PC-3 (cell line): Measurements from ENCODE around the gene PTPRN2. TPM values are rescaled to one million over a fixed set of nuclear protein-coding genes. Genes with fewer than 3 reads are reported as not detected.
A peak's percentile ranks its signal among the peaks of the same experiment; 100 is the strongest.

ENCODE experiments used
- ATAC-seq: fragments of 200-7000 bp; cut with Tn5 transposase; 2 replicates; pipeline ENCODE4 v1.9.1; 2020; ENCODE audit warnings: mild to moderate bottlenecking, moderate library complexity
- BruUV-seq: library from RNA; stranded (reverse); fragments of 400-500 nt; replicated peaks from 2 replicates; lab custom pipeline; 2021; lab: Mats Ljungman, UMichigan
- CTCF ChIA-PET: fragments of 300-600 bp; sonication (Branson Sonifier 250); formaldehyde crosslinking; loops from one replicate; lab custom pipeline; 2022; ENCODE audit warnings: antibody characterized with exemption; lab: Charles Lee
- POLR2A ChIA-PET: fragments of 300-600 bp; sonication (Branson Sonifier 250); formaldehyde crosslinking; loops from one replicate; lab custom pipeline; 2022; ENCODE audit warnings: antibody characterized with exemption; ENCODE audit not compliant: unreplicated experiment; lab: Charles Lee
- DNase-seq: peaks from one replicate; pipeline ENCODE4 v3.0.0-alpha.2; 2015
- H2AFZ ChIP-seq: fragments of 300-600 bp; sonication (generic); 2 replicates; pipeline ENCODE4 v1.6.0; 2016; ENCODE audit warnings: antibody characterized with exemption, low read length
- H3F3A ChIP-seq: fragments of 300-600 bp; sonication (generic); one replicate; pipeline ENCODE4 v1.6.0; 2017; ENCODE audit warnings: antibody characterized with exemption, low read length, control low read depth, mild to moderate bottlenecking; ENCODE audit not compliant: unreplicated experiment
- H3K27ac ChIP-seq: fragments of 300-600 bp; sonication (generic); 2 replicates; pipeline ENCODE4 v1.5.1; 2016; ENCODE audit warnings: mild to moderate bottlenecking, low read length
- H3K27me3 ChIP-seq: fragments of 300-600 bp; sonication (generic); 2 replicates; pipeline ENCODE4 v1.6.1; 2016; ENCODE audit warnings: low read length, mixed read lengths
- H3K36me3 ChIP-seq: fragments of 300-600 bp; sonication (generic); 2 replicates; pipeline ENCODE4 v1.6.1; 2016; ENCODE audit warnings: low read depth, mixed run types, low read length, mixed read lengths
- H3K4me1 ChIP-seq: fragments of 300-600 bp; sonication (generic); 2 replicates; pipeline ENCODE4 v1.5.1; 2016; ENCODE audit warnings: low read length; ENCODE audit not compliant: insufficient read depth
- H3K4me2 ChIP-seq: fragments of 300-600 bp; sonication (generic); 2 replicates; pipeline ENCODE4 v1.6.0; 2016; ENCODE audit warnings: low read length
- H3K4me3 ChIP-seq: fragments of 300-600 bp; sonication (generic); 2 replicates; pipeline ENCODE4 v1.5.1; 2016; ENCODE audit warnings: mild to moderate bottlenecking, low read length, mixed read lengths
- H3K79me2 ChIP-seq: fragments of 300-600 bp; sonication (generic); 2 replicates; pipeline ENCODE4 v1.6.1; 2017; ENCODE audit warnings: low read length, mixed read lengths
- H3K9ac ChIP-seq: fragments of 300-600 bp; sonication (generic); 2 replicates; pipeline ENCODE4 v1.6.0; 2016; ENCODE audit warnings: mild to moderate bottlenecking, low read length
- H3K9me2 ChIP-seq: fragments of 300-600 bp; sonication (generic); replicated peaks from 2 replicates; pipeline ENCODE4 v1.6.1; 2016; ENCODE audit warnings: mixed run types, low read length, mixed read lengths
- H3K9me3 ChIP-seq: fragments of 300-600 bp; sonication (generic); 2 replicates; pipeline ENCODE4 v1.6.1; 2016; ENCODE audit warnings: low read length, mixed read lengths
- H4K20me1 ChIP-seq: fragments of 300-600 bp; sonication (generic); 2 replicates; pipeline ENCODE4 v1.6.1; 2016; ENCODE audit warnings: low read length, mixed read lengths
- EZH2 ChIP-seq: fragments of 300-600 bp; sonication (generic); IDR thresholded peaks from one replicate; pipeline ENCODE4 v1.6.1; 2017; ENCODE audit warnings: antibody characterized with exemption, mild to moderate bottlenecking, low read length; ENCODE audit not compliant: unreplicated experiment
- EZH2phosphoT487 ChIP-seq: fragments of 300-600 bp; sonication (generic); IDR thresholded peaks from 2 replicates; pipeline ENCODE4 v1.6.1; 2018; ENCODE audit warnings: mild to moderate bottlenecking, antibody characterized with exemption, low read length, borderline replicate concordance
- intact Hi-C: fragments of 100-400 bp; cut with micrococcal nuclease; formaldehyde crosslinking; loops from 2 replicates; pipeline ENCODE4 v1.9.0; 2023
- total RNA-seq: library from RNA; depleted of rRNA; stranded (reverse); fragments of >200 nt; gene quantifications from 2 replicates; pipeline ENCODE4 v1.2.3, GENCODE V29; 2014
- TF ChIP-seq, protein P1 (sequence below): fragments of 300-600 bp; sonication (generic); conservative IDR thresholded peaks from 2 replicates; pipeline ENCODE4 v1.5.1; 2017; ENCODE audit warnings: antibody characterized with exemption, low read depth, mild to moderate bottlenecking, low read length

Gene PTPRN2
- total RNA-seq, 1 experiment from 2014 or later, result 3.2 TPM

DNA sequence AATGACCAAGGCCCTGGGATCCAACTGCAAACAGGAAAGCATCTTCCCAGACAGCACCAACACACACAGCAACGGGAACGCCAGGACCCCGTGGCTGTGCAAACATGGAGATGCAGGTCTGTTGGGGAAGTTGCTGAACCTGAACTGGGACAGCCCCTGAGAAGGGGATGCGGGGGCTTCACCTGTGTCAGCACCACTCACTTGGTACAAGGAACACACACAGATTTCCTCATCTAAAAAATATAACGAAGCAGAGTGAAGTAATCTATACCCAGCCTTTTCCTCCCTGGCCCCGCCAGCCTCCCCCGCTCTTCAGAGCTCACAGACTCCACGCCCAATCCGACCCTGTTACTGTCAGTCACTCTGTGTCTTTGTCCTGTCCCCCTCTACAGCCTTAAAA is 93.0 kb downstream of the PTPRN2 start:
- Histone ChIP-seq H3K4me1 (no peaks in the 10 kb centered on the region), H3K4me2 (no peak overlapping the region), H3K4me3 (no peak overlapping the region), H3F3A (no peaks in the 10 kb centered on the region), H3K27ac (no peak overlapping the region), H3K9me2 (no peaks in the 10 kb centered on the region), H3K9ac (no peak overlapping the region), H3K27me3 (no peaks in the 10 kb centered on the region), H3K36me3 (no peaks in the 10 kb centered on the region), H2AFZ (no peak overlapping the region), H4K20me1 (no peaks in the 10 kb centered on the region), H3K9me3 (no peaks in the 10 kb centered on the region), H3K79me2 (no peaks in the 10 kb centered on the region)
- ATAC-seq (no peak), DNase-seq (no peak)
- intact Hi-C loops, result loop anchor here (10.0 kb wide), 1 partner anchor 90 kb away; the partner anchor contains the start of gene PTPRN2
- POLR2A ChIA-PET, result no interaction called here
- CTCF ChIA-PET, result no interaction called here
- no TSS peak for BruUV-seq
- TF ChIP-seq, protein P1, sequence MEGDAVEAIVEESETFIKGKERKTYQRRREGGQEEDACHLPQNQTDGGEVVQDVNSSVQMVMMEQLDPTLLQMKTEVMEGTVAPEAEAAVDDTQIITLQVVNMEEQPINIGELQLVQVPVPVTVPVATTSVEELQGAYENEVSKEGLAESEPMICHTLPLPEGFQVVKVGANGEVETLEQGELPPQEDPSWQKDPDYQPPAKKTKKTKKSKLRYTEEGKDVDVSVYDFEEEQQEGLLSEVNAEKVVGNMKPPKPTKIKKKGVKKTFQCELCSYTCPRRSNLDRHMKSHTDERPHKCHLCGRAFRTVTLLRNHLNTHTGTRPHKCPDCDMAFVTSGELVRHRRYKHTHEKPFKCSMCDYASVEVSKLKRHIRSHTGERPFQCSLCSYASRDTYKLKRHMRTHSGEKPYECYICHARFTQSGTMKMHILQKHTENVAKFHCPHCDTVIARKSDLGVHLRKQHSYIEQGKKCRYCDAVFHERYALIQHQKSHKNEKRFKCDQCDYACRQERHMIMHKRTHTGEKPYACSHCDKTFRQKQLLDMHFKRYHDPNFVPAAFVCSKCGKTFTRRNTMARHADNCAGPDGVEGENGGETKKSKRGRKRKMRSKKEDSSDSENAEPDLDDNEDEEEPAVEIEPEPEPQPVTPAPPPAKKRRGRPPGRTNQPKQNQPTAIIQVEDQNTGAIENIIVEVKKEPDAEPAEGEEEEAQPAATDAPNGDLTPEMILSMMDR, result no peak
- no peak for TF ChIP-seq EZH2phosphoT487

DNA sequence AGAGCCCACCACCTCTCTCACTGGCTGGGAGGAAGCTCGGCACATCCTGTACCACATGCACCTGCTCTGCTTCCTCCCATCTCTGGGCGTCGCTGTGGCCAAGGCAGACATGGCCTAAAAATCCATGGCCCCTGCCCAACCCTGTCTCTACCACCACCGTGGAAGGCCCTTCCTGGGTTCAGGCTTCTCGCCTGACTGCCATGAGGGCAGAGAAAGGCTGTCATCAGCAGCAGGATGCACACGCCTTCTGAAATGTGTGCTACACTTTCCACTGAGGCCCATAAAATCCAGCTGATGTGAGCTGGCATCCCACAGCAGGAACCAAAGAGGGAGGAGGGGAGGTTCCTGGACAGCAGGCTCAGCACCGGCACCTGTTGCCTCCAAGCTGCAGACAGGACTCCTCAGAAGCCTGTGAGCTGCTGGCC is 93.4 kb downstream of the PTPRN2 start:
- no peaks in the 10 kb centered on the region for H3K27me3 ChIP-seq
- H3K4me2 ChIP-seq, result no peak overlapping the region
- no peaks in the 10 kb centered on the region for H3F3A ChIP-seq
- no peaks in the 10 kb centered on the region for H3K36me3 ChIP-seq
- BruUV-seq, result no TSS peak
- ChIA-PET POLR2A (no interaction called here), CTCF (no interaction called here)
- H3K79me2 ChIP-seq, result no peaks in the 10 kb centered on the region
- intact Hi-C loops, result loop anchor here (10.0 kb wide), 1 partner anchor 91 kb away; the partner anchor contains the start of gene PTPRN2
- TF ChIP-seq EZH2, result no peak
- TF ChIP-seq, protein P1, result peak; percentile 59
- DNase-seq, result peak; percentile 51
- H3K9ac ChIP-seq, result no peak overlapping the region
- H4K20me1 ChIP-seq, result no peaks in the 10 kb centered on the region
- H3K9me2 ChIP-seq, result no peaks in the 10 kb centered on the region
- peak; percentile 74 for ATAC-seq
- H3K4me3 ChIP-seq, result no peak overlapping the region
- H3K9me3 ChIP-seq, result no peaks in the 10 kb centered on the region
- H3K4me1 ChIP-seq, result no peaks in the 10 kb centered on the region
- H3K27ac ChIP-seq, result no peak overlapping the region
- H2AFZ ChIP-seq, result no peak overlapping the region

DNA sequence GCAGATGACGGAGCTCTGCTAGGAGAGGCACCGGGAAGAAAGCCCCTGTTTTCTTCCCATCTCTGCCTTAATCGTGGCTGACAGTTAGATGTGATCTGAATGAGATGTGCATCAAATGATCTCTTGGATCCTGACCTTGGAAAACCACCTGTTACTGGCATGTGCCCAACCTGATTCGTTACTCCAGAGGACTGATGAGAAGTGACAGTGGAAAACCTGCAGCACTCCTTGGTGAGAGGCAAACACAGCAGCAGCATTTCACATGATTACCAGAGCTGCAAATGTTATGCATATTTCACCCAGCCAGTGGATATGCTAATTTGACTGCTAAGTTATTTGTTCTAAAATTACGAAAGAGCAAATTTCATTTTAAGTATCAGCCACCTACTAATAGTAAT is 95.3 kb downstream of the PTPRN2 start:
- H4K20me1 ChIP-seq, result no peaks in the 10 kb centered on the region
- H3K27me3 ChIP-seq, result no peaks in the 10 kb centered on the region
- CTCF ChIA-PET, result no interaction called here
- no peak overlapping the region for H3K27ac ChIP-seq
- no peaks in the 10 kb centered on the region for H3K9me2 ChIP-seq
- intact Hi-C loops, result loop anchor here (10.0 kb wide), 1 partner anchor 92 kb away; the partner anchor contains the start of gene PTPRN2
- DNase-seq, result no peak
- ATAC-seq, result no peak
- H3K4me2 ChIP-seq, result no peak overlapping the region
- no TSS peak for BruUV-seq
- no peaks in the 10 kb centered on the region for H3F3A ChIP-seq
- H3K9me3 ChIP-seq, result no peaks in the 10 kb centered on the region
- H3K36me3 ChIP-seq, result no peaks in the 10 kb centered on the region
- H3K4me3 ChIP-seq, result no peak overlapping the region
- no peaks in the 10 kb centered on the region for H3K4me1 ChIP-seq
- TF ChIP-seq EZH2 (no peak), EZH2phosphoT487 (no peak)
- TF ChIP-seq, protein P1, result no peak
- H3K9ac ChIP-seq, result no peak overlapping the region
- no peak overlapping the region for H2AFZ ChIP-seq
- H3K79me2 ChIP-seq, result no peaks in the 10 kb centered on the region
- POLR2A ChIA-PET, result no interaction called here
